ENCODE results near the gene TBXAS1.

TBXAS1 gene

GRCh38 chr7:139829025-139829774, at the start of gene TBXAS1:
TSS of gene TBXAS1 (plus strand) at chr7:139829264. CDS start at chr7:139829391, 127 bp downstream.
- in situ Hi-C loops (cut with HindIII; ENCODE audit: low pct_ligation_motif_present, low pct_unique_long_range_greater_than_20kb, low sequenced_read_pairs): no loop called here

DNA sequence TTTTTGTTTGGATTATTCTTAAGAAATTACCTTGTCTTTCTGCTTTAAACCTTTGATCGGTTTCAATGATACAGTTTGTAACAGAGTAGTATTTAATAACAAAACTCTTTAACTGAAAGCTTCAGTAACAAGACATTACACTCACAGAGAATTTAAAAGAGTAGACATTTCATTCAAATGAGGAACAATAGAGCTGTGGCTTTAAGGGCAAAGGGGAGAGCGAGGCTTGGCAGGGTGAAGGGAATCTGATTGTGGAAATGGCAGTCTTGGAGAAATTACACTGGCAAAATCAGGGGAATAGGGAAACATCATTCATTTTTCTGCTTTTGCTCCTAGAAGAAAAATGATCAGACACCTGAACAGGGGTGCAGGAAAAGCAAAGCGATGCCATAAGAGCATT, 46.1 kb upstream of the TBXAS1 start:
- no peak for DNase-seq
- in situ Hi-C loops (cut with HindIII; ENCODE audit: low pct_ligation_motif_present, low pct_unique_long_range_greater_than_20kb, low sequenced_read_pairs): no loop called here

More at GRCh38 chr7:139829025-139829774, at the start of gene TBXAS1:
- peak; percentile 83 for DNase-seq

- DNase-seq: no peak
- in situ Hi-C loops (cut with HindIII; ENCODE audit: low pct_ligation_motif_present, low pct_unique_long_range_greater_than_20kb, low sequenced_read_pairs): no loop called here
These were observed 45.2 kb upstream of the TBXAS1 start for GRCh38 chr7:139783647-139784385.

DNA sequence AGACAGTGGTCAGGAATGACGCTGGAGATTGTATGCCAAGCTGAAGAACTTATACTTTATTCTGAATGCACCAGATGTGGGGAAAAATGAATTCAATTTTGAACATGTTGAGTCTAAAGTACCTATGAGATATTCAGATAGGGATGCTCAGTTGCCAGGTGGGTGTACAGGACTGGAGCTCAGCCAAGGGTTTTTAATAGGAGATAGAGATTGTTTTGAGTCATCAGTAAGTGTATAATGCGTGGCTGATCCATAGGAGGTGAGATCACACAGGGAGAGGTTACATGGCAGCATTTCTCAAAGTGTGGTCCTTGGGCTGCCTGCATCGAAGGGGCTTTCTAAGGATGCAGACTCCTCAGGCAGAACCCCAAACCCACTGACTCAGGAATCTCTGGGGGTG, 44.4 kb upstream of the TBXAS1 start:
- in situ Hi-C loops (cut with HindIII; ENCODE audit: low pct_ligation_motif_present, low pct_unique_long_range_greater_than_20kb, low sequenced_read_pairs): no loop called here
- DNase-seq: no peak

DNA sequence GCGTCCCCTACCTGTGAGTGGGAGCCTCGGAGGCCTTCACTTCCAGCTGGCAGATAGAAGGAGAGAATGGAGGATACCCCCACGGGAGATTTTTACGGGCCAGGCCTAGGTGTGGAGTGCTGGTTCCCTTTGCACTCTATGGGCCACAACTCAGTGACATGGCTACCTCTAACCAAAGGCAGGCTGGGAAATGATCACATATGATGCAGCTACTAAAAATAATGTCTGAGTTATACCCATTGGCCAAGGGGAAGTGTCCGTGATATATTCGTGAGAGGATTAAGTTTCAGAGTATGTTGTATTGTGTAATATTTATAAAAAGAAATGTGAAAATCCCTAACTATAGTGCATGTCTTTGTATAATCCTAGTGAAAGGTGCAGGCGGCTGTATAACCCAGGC, 37.7 kb upstream of the TBXAS1 start:
- in situ Hi-C loops (cut with HindIII; ENCODE audit: low pct_ligation_motif_present, low pct_unique_long_range_greater_than_20kb, low sequenced_read_pairs): no loop called here
- DNase-seq: no peak

DNA sequence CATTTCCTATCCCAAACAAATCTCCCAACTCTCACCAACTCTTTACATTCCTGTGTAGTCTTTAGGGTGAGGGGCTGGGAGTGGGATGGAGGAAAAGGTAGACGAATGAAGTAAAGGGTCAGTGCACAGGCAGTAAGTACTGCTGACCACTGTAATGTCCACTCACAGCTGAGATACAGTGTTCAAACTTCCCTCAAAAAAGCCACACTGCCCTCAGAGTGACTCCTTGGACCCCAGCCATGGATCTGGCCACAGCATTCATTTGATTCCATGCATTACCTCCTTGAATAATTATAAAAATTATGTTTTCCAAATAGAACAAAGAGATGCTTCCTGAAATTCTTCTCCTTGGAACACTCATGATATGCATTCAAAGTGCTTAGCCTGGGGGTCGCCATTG, 31.5 kb upstream of the TBXAS1 start:
- in situ Hi-C loops (cut with HindIII; ENCODE audit: low pct_ligation_motif_present, low pct_unique_long_range_greater_than_20kb, low sequenced_read_pairs): no loop called here
- DNase-seq: no peak

DNA sequence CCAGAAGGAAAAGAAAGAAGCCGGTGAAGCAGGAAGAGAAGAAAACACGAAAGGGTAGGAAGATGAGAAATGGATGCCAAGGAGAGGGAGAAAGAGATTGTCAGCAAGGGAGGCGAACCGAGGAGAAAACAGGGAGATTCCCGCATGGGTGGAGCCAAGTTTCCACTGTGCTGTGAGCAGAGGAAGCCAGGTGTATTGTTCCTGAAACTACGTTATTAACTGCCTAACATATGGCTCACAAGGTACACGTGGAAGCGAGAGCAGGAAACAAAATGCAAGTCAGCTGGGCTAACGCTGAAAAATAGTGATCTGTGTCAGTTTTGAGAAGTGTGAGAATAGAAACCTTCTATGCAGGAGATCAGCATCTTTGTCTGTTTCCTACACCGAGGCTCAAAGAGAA, 30.8 kb upstream of the TBXAS1 start:
- in situ Hi-C loops (cut with HindIII; ENCODE audit: low pct_ligation_motif_present, low pct_unique_long_range_greater_than_20kb, low sequenced_read_pairs): no loop called here
- DNase-seq: no peak

DNA sequence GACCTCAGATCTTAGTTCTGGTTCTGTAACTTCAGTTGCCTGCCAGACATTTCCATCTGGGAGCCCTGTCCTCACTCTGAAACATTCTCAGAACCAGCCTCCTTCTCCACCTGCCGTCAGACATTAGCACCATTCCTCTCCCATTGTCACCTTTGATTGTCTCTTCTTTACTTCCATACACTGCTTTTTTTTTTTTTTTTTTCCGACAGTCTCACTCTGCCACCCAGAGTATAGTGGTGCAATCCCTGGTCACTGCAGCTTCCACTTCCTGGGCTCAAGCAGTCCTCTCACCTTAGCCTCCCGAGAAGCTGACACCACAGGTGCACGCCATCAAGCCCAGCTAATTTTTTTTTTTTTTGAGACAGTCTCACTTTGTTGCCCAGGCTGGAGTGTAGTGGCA, 30.2 kb upstream of the TBXAS1 start:
- no peak for DNase-seq
- in situ Hi-C loops (cut with HindIII; ENCODE audit: low pct_ligation_motif_present, low pct_unique_long_range_greater_than_20kb, low sequenced_read_pairs): no loop called here

- in situ Hi-C loops (cut with HindIII; ENCODE audit: low pct_ligation_motif_present, low pct_unique_long_range_greater_than_20kb, low sequenced_read_pairs): no loop called here
- DNase-seq: no peak
These were observed 29.5 kb upstream of the TBXAS1 start for GRCh38 chr7:139799586-139799985.

- DNase-seq: no peak
- in situ Hi-C loops (cut with HindIII; ENCODE audit: low pct_ligation_motif_present, low pct_unique_long_range_greater_than_20kb, low sequenced_read_pairs): no loop called here
These were observed 24.5 kb upstream of the TBXAS1 start for GRCh38 chr7:139804571-139804970.

DNA sequence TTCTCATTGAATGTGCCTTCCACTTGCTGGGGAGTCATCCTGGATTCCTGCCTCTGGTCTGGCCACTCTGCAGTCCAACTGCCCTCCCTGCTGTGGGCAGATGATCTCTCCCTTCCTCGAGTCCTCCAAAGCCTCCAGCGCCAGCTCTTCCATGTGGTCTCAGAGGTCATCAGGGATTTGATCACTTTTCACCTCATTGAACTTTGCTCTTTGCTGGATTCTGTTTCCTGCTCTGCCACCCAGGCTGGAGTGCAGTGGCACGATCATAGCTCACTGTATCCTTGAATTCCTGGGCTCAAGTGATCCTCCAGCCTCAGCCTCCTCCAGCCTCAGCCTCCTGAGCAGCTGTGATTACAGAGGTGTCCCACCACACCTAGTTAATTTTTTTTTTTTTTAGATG, 22.1 kb upstream of the TBXAS1 start:
- no peak for DNase-seq
- in situ Hi-C loops (cut with HindIII; ENCODE audit: low pct_ligation_motif_present, low pct_unique_long_range_greater_than_20kb, low sequenced_read_pairs): no loop called here

DNA sequence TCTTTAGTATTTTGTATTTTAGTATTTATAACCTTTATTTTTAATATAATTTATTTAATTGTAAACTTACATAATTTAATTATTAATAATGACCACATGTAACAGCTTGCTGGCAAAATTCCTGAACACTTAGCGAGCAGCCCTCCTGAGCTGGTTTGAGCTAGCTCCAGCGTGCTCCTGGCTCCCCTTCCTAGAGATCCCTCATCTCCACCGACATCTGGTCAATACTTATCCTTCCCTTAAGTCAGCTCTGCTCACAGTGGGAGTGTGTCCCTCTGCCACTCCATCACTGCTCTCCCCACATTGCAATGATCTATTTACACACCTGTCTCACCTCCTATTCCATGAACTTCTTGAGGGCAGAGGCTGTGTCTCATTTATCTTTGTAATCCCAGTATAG, 20.6 kb upstream of the TBXAS1 start:
- in situ Hi-C loops (cut with HindIII; ENCODE audit: low pct_ligation_motif_present, low pct_unique_long_range_greater_than_20kb, low sequenced_read_pairs): no loop called here
- DNase-seq: no peak

DNA sequence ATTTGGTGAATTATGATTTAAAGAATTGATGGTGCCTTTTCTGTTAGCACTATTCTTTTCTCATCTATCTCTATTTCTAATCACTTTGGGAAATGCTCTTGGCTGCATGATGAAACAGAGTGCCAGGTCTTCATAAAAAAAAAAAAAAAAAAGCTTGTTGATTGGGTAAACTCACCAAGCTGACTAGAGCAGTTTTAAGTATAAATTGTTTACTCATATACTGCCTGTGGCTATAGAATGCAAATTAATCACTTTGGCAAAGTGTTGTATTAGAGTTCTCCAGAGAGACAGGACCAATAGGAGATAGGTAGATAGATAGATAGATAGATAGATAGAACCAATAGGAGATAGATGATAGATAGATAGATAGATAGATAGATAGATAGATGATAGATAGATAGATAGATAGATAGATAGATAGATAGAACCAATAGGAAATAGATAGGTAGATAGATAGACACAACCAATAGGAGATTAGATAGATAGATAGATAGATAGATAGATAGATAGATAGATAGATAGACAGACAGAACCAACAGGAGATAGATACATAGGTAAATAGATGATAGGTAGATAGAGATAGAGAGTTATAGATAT, 20.1 kb upstream of the TBXAS1 start:
- in situ Hi-C loops (cut with HindIII; ENCODE audit: low pct_ligation_motif_present, low pct_unique_long_range_greater_than_20kb, low sequenced_read_pairs): no loop called here

DNA sequence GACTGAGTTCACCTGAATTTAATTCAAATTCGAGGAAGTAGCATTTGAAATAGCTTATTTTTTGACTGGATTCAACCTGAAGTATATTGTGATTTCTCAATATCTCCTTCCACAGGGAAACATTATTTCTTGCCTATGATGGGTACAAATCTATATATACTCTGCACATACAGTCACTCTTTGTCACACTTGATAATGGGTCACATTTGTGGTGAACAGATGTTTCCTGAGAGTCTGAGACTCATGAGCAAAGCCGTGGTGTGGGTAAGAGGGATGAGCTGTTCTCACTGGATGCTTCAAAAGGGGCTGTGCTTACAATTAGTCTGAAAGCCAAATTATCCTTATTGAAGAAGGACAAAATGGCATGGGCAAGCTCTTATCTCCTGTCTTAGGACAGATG, 18.0 kb upstream of the TBXAS1 start:
- no peak for DNase-seq
- in situ Hi-C loops (cut with HindIII; ENCODE audit: low pct_ligation_motif_present, low pct_unique_long_range_greater_than_20kb, low sequenced_read_pairs): no loop called here

More for the DNA sequence above, 20.1 kb upstream of the TBXAS1 start:
- DNase-seq: no peak

DNA sequence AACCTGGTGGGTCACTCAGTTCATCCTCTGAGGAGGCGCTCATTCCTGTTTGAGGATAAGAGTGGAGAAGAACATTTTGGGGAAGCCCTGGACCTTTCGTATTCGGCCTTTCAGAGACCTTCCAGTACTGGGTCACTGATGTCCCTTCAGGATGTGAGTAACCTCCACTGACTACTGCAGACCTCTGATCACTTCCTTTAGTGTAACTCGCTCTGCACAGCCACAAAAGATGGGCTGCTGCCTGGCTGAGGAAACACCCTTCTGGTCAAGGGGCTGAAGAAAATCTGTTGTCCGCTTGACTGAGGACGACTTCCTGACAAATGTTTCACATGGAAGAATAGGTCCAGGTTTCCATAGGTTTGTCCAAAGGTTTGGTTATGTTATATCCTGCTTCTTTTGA, 15.9 kb upstream of the TBXAS1 start:
- DNase-seq: no peak
- in situ Hi-C loops (cut with HindIII; ENCODE audit: low pct_ligation_motif_present, low pct_unique_long_range_greater_than_20kb, low sequenced_read_pairs): no loop called here

DNA sequence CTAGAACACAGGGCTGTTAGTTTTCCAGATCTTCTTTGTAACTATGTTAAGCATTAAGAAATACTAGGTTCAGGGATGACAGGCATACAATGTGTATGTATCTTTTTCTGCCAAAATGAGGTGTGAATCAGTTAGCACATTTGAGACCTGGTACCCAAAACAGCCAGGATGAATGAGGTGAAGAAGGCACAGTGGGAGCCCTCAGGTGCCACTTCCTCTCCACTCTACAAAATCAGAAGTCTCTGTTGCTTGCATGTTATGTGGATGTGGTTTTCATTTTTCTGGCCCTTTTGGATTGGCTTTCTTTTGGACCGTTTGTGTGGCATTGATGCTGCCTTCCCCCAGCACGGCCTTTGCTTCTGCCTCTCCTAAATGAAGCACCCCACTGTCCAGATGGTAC, 15.4 kb upstream of the TBXAS1 start:
- in situ Hi-C loops (cut with HindIII; ENCODE audit: low pct_ligation_motif_present, low pct_unique_long_range_greater_than_20kb, low sequenced_read_pairs): no loop called here
- no peak for DNase-seq

GRCh38 chr7:139817249-139817648, 11.8 kb upstream of the TBXAS1 start:
- in situ Hi-C loops (cut with HindIII; ENCODE audit: low pct_ligation_motif_present, low pct_unique_long_range_greater_than_20kb, low sequenced_read_pairs): no loop called here
- DNase-seq: no peak

GRCh38 chr7:139820089-139820488, 9.0 kb upstream of the TBXAS1 start:
- no peak for DNase-seq
- in situ Hi-C loops (cut with HindIII; ENCODE audit: low pct_ligation_motif_present, low pct_unique_long_range_greater_than_20kb, low sequenced_read_pairs): no loop called here

GRCh38 chr7:139821349-139822105, 7.5 kb upstream of the TBXAS1 start:
- no peak for DNase-seq
- in situ Hi-C loops (cut with HindIII; ENCODE audit: low pct_ligation_motif_present, low pct_unique_long_range_greater_than_20kb, low sequenced_read_pairs): no loop called here

All from ACHN (cell line).